HG03064 (cell line): ENCODE data around the gene TGFB3.
"Not testable (repeated sequence)": the region's sequence is repeated elsewhere in the genome, so short reads cannot be mapped to it uniquely, and the experiment has no call there.

Source experiments
- ATAC-seq: cut with Tn5 transposase; IDR thresholded peaks from one replicate; pipeline ENCODE4 v1.9.1; 2021; ENCODE audit warnings: low read depth; ENCODE audit not compliant: unreplicated experiment

TGFB3 gene

GRCh38 chr14:75981426-75982265, at the start of gene TGFB3:
TSS of gene TGFB3 (minus strand) at chr14:75981995. CDS start at chr14:75980893, 1,102 bp downstream.
- no peak for ATAC-seq

- no peak for ATAC-seq
Observed at GRCh38 chr14:76024211-76024907, 42.6 kb upstream of the TGFB3 start.

DNA sequence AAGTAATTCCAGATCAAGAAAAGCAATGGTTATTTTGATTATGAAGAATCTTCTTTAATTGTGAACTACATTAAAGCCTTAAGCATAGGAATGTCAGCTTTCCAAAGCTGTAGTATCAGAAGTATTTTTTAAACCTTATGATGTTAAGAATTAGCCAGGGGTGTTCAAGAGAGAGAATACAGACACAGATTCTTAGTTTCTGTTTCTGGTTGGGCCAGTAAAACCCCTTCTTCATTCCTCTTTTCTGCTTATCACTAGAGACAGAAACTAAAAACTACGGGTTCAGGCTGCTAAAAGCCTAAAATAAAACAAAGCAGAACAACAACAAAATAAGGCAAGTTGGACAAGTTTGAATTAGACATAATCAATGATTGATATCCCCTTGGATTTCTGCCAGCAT, 42.0 kb upstream of the TGFB3 start:
- no peak for ATAC-seq

GRCh38 chr14:76022991-76023390, 41.2 kb upstream of the TGFB3 start:
- ATAC-seq = no peak

- no peak for ATAC-seq
Observed at GRCh38 chr14:76019676-76020075, 37.9 kb upstream of the TGFB3 start.

- no peak for ATAC-seq
Observed at GRCh38 chr14:76015668-76016067, 33.9 kb upstream of the TGFB3 start.

- ATAC-seq = no peak
Observed at GRCh38 chr14:76015191-76015590, 33.4 kb upstream of the TGFB3 start.

DNA sequence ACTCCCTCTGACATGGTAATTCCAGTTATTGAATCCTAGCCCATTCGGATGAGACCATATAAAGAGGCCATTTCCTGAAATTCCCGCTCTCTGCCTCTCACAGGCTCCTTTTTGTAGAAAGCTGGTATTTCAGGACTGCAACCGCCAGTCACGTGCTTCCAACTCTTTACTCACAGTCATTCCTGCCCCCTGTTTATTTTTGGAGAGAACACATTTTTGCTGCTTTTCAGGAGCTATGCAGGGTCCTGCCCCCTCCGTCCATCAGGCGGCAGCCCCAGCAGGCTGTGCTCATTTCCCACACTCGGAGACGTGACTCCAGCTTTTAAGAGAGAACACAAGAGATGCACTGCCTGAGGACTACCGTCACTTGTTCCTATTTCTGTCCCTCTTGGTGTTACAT, 30.6 kb upstream of the TGFB3 start:
- no peak for ATAC-seq

GRCh38 chr14:76011930-76012329, 30.1 kb upstream of the TGFB3 start:
- no peak for ATAC-seq

- ATAC-seq = not testable (repeated sequence)
Observed at GRCh38 chr14:76009627-76010026, 27.8 kb upstream of the TGFB3 start.

DNA sequence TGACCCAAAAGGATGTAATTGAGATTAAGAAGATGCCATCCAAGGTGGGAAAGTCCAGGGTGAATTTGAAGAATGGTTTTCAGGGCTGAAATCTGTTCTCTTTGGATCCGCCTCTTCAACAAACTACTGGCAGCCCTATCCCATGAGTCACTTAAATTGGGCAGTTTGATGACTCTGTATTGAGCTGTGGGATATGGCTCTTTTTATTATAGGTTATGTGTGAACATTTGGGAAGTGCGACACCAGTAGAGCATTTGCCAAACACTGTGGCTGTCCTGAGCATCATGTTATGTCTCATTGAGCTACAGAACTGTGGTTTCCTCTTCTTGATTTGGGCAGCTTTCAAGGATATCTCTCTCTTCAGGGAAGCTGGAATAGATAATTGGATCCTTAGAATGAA, 26.1 kb upstream of the TGFB3 start:
- ATAC-seq = no peak

DNA sequence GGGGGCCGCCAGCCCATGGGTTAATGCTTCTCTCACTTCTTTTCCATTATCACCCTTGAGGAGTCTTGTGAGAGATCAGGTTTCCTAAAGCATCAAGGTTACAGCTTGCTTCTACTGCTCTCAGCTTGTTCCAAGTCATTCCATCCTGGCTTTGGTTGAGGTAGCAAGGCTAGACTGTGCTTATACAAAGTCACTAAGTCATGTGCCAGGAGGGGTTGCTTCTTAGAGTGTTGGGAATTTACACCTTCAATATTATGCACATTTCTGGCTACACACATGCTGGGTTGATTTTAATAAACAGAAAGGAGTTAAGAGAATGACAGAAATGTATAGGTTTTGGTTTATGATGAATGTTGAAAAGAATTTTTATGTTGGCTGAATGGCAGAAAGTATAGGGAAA, 25.6 kb upstream of the TGFB3 start:
- no peak for ATAC-seq

DNA sequence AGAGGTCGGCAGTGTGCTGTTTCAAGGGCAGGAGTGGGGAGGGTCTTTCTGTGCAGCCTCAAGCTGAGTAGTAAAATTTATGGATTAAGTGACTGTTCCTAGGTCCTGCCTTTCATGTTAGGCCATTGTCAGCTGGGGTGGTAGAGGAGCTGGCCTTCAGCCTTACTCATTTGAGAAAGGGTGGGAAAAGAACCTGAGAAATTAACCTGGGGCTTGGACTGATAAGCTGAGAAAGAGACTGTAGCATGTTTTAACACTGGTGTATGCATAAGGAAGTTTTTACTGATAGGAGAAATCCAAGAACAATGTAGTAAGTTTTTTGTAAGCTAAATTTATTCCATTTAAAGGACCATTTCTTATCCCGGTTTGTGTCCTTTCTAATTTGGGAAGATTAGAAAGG, 24.5 kb upstream of the TGFB3 start:
- ATAC-seq = no peak

GRCh38 chr14:76002383-76002782, 20.6 kb upstream of the TGFB3 start:
- ATAC-seq = no peak

DNA sequence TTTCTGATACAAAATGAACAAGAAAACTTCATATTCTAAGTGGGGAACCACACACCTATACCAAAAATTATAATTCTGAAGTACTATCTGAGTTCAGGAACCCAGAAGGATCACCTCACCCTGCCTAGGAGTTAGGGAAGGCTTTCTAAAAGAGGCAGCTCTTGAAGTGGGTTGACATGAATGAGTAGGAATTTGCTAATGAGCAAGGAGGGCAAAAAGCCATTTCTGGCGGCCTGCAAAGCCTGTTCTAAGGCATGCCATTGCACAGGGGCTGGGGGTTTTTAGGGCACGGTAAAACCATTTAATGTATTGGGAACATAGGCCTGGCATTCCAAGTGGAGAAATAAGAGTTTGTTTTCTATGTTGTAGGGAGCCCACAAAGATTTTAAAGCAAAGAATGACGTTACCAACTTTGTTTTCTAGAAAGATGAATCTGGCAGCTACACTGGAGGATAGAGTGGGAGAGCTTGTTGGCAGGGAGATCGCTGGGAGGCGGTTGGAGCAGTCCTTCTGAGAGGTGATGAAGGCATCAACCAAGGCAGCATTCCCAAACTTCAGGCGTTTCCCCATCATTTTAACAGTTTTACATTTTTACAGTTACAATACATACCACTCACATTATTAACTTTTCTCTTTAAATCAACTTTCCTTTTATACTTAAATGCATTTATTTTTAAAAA, 17.9 kb upstream of the TGFB3 start:
- no peak for ATAC-seq

- no peak for ATAC-seq
Observed at GRCh38 chr14:75996488-75996887, 14.7 kb upstream of the TGFB3 start.

DNA sequence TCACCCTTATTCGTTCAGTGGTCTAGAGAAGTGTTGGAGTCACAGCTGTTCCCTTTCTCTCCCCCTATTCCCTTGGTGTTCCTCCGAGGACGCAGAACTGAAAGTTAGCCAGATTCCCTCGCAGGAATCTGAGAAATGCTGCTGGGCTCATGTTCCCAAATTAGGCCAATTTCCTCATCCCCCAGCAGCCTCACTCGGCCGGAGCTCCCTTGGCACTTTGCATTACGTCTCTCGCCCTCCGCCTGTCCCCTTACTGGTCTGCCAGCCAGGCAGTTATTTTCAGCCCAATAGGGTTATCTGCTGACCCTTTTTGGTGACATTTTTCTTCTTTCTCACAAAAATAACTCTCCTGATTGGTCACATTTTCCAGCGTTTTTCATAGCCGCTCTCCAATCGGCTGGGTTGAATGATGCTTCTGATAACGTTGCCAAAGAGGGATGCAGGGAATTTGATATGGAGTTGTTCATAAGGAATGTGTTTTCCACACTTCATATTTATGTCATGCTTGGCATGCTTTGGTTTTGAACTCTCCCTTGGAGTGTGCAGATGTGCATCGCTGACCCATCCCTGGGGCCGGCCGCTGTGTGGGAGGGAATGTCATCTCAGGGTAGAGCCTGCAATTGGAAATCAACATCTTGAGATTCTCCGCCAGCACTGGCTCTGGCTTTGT, 13.7 kb upstream of the TGFB3 start:
- ATAC-seq = no peak

DNA sequence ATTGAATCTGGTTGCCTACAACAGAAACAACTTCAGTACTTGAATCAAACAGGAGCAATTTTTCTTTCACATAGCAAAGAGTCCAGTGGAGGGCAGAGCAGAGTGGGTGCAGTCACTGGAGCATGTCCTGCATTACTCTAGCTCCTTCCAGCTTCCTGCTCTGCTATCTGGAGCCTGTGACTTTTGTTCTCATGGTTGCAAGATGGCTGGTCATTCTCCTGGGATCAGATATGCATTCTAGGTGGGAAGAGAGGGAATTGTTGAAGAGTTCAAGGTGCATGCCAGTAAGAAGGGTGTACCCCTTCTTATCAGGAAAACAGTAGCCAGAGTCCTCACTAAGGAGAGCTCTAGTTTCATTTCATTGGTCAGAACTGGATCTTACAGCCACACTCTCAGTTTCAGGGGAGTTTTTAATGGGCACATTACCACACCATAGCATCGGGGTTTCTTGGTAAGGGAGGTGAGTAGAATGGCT, 11.8 kb upstream of the TGFB3 start:
- ATAC-seq = no peak

- no peak for ATAC-seq
Observed at GRCh38 chr14:75991753-75992152, 10.0 kb upstream of the TGFB3 start.

DNA sequence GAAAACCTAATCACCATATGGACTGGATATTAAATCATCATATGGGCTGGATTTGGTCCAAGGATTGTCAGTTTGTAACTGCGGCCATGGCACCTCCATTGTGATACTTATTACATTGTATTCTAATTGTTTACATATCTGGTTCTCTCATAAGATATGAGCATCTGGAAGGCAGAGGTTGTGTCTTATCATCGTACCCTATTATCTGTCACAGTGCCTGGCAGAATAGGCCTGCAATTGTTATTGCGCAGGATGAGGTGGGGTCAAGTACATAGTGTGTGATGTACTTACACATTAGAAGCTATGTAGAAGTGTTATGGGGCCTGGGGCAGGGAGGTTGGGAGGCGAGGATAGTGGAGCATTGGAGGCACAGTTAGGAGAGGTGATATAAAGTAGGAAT, 8.5 kb upstream of the TGFB3 start:
- no peak for ATAC-seq

DNA sequence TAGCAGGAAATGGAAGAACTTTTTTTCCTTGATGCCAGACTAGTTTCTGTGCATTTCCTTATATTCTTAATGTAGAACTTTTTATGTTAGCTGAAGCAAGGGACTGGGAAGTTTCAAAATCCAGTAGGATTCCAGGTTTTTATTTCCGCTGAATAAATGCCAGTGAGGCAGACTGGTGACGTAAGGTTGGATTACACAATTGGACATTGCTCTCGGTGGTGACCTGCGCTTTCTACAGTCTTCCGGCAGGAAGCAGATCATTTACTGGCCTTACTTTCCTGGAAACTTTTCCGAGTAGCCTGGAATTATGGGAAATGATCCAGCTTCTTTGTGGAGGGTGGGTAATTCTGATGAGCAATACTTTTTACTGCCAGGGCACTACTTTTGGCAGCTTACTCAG, 7.3 kb upstream of the TGFB3 start:
- no peak for ATAC-seq
